Measurements from ENCODE around the gene NPC1.

GRCh38 chr18:23540867-23541266, 45.4 kb downstream of the NPC1 start:
- TF ChIP-seq CTCF (IDR thresholded peaks at IDR 0.05) (no peak), POLR2A (IDR thresholded peaks at IDR 0.05) (no peak)

All from esophagus squamous epithelium (tissue), 4 donors.